HG03064 (cell line): ENCODE results near the gene ATXN7L3.
A peak's percentile ranks its signal among the peaks of the same experiment; 100 is the strongest.
"Not testable (repeated sequence)": the region's sequence is repeated elsewhere in the genome, so short reads cannot be mapped to it uniquely, and the experiment has no call there.

ENCODE experiments used
- ATAC-seq: cut with Tn5 transposase; IDR thresholded peaks from one replicate; pipeline ENCODE4 v1.9.1; 2021; ENCODE audit warnings: low read depth; ENCODE audit not compliant: unreplicated experiment

Gene ATXN7L3, protein sequence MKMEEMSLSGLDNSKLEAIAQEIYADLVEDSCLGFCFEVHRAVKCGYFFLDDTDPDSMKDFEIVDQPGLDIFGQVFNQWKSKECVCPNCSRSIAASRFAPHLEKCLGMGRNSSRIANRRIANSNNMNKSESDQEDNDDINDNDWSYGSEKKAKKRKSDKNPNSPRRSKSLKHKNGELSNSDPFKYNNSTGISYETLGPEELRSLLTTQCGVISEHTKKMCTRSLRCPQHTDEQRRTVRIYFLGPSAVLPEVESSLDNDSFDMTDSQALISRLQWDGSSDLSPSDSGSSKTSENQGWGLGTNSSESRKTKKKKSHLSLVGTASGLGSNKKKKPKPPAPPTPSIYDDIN

DNA sequence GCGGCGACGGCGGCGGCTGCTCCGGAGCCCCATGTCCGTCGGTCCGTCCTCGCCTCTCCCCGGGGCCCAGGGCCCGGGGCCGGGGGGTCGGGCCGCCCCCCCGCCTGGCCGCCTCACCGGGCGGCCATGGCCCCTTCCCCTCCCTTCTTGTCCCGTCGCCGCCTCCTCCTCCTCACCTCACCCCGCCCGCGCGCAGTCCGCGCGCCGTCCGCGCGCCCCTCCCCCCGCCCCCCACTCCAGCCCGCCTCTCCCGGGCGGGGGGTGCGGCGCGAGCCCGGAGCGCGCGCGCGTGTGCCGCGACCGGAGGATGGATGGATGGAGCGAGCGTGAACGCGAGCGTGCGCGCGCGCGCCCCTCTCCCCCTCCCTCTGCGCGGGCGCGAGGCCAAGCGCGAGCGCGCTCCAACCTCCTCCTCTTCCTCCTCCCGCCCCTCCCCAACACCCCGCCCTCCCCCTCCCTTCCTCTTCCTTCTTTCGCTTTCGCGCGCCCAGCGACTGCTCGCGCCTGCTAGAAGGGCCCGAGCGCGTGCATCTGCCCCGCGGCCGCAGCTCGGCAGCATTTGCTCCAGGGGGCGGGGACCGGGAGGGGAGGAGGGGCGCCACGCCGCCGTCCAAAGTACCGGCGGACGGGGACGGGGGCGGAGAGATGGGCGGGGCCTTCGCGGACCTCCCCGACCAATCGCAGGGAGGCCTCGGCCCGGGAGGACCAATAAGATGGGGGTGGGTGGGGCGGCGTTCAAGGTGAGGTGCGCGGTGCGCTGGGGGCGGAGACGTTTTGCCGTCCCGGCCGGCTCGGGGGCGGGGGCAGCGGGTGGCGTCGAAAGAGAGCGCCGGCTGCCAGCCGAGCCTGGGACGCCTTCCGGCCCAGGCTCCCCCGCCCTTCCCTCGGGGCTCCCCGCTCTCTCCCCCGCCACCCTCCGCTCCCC, at the start of gene ATXN7L3:
ATXN7L3 (minus strand) TSS at position 332 of the 925 bp plus-strand sequence. CDS start 1,814 bp downstream, outside the sequence.
- ATAC-seq, result peak; percentile 53

DNA sequence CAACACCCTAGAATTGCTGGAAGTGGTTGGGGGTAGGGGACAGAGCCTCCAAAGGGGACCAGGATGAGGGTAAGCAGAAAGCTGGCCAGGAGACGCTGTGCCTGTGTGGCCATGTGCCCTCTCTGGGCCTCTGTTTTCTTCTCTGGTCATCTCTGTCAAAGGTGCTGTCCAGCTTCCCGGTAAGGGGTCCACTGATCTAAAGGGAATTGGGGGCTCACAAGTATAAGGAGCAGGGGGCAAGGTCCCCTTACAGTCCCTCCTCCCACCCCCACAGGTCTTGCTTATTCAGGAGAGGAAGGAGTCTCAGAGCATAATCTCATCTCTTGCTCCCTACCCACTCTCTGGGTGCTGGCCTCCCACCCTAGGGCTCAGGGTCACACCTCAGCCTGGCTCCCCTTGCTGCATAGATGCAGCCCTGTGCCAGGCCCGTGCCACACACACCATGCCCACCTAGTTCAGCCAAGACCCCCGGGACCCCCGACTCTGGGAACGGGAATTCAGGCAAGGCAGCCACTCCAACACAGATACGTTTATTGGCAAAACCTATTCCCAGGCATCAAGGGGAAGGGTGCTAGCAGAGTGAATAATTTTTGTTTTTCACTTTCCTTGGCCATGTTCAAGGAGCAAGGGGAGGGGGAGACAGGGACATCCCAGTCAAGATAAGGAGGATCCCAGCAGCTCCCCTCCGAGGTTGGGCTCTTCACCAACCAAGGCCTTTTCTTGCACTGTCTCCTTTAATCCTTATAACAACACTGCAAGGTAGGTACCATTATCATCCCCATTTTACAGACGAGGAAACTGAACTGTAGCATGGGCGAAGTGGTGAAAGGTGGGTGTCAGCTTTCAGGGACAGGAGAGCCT, 48.4 kb upstream of the ATXN7L3 start:
- ATAC-seq, result no peak

DNA sequence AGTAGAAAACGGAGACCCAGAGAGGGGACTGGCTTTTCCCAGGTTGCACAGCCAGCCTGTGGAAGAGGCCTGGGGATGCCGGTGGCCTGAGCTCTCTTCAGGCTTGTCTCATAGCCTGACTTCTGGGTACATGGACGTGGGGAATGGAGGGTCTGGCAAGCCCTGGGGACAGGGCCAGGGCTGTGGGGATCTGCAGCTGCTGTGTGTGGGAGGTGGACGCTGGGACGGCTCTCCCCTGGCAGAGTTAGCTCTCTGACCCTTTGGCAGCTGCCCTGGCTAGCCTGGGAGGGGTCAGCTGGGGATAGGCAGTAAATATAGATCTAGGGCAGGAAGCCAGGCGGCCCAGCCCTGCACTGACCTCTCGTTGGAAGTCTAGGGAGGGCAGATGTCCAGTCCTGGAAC, 47.8 kb upstream of the ATXN7L3 start:
- ATAC-seq, result no peak

DNA sequence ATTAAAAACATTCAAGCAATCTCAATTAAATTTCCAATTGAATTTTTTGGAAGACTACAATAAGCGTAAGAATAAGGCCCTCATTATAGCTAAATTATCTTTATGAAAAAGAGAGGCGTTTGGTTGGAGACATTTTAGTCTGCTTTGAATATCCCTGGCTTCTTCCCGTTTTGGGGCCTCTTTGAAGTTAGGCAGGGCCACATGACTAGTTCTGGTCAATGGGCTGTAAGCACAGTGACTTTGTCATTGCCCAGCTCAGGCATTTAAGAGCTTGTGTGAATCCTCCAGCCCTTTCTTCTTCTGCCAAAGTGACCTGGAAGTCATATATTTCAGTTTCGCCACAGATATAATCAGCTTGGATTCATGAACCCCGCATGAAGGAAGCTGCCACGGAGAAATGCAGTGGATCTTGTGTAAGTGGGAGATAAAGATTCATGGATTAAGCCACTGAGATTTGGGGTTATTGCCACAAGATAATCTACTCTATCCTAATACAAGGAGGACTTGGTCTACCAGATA, 41.5 kb upstream of the ATXN7L3 start:
- ATAC-seq, result no peak

DNA sequence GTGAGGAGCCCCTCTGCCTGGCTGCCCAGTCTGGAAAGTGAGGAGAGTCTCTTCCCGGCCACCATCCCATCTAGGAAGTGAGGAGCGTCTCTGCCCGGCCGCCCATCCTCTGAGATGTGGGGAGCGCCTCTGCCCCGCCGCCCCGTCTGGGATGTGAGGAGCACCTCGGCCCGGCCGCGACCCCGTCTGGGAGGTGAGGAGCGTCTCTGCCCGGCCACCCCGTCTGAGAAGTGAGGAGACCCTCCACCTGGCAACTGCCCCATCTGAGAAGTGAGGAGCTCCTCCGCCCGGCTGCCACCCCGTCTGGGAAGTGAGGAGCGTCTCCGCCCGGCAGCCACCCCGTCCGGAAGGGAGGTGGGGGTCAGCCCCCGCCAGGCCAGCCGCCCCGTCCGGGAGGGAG, 38.2 kb upstream of the ATXN7L3 start:
- not testable (repeated sequence) for ATAC-seq

DNA sequence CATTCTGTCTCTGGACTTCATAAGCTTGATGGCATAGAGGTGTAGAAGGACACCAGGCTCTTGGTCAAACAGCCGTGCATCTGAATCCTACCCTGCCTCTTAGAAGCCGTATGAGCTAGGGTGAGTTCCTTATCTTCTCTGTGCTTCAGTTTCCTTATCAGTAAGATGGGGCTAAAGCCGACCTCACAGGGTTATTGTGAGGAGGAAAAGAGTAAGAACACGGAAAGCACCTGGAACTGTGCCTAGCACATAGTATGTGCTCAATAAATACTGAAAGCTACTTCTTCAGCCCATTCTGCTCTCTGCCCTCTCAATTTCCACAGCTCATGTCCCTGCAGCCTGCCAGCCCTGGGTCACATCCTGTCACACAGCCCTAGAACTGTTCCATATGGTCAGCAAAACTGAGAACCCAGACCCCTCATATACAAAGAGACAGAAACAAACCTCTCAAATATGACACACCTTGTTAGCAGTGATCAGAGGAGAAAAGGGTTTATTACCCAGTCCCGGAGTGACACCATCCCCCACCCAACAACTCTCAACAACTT, 36.8 kb upstream of the ATXN7L3 start:
- ATAC-seq, result no peak

DNA sequence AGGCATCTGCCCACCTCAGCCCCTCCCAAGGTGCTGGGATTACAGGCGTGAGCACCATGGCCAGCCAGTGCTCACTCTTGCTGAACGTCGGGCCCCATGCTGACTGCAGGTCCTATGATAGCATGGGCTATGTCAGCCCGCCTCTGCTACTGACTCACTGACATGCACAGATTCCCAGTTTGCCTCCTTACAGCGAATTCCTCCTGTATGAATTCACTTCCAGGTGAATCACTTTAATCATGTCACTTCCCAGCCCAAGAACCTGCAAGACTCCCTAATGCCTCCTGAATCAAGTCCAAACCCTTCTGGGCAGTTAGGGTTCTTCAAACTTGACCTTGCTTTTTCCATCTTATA, 35.9 kb upstream of the ATXN7L3 start:
- no peak for ATAC-seq

DNA sequence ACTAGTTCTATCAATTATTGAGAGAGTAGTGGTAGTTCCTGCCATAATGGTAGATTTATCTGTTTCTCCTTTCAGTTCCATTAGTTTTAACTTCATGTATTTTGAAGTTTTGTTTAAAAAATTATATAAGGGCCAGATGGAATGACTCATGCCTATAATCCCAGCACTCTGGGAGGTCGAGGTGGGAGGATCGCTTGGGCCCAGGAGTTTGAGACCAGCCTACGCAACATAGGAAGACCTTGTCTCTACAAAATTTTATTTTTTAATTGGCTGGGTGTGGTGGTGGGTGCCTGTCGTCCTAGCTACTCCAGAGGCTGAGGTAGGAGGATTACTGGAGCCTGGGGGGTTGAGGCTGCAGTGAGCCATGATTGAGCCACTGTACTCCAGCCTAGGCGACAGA, 33.9 kb upstream of the ATXN7L3 start:
- no peak for ATAC-seq

DNA sequence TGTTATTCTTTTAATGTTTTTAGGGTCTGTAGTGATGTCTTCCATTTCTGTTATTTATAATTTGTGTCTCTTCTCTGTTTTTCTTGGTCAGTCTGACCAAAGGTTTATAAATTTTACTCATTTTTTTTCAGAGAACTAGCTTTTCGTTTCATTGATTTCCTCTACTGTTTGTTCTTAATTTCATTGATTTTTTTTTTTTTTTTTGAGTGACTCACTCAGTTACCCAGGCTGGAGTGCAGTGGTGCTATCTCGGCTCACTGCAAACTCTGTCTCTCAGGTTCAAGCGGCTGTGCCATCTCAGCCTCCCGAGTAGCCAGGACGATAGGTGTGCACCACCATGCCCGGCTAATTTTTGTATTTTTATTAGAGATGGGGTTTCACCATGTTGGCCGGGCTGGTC, 32.4 kb upstream of the ATXN7L3 start:
- no peak for ATAC-seq

DNA sequence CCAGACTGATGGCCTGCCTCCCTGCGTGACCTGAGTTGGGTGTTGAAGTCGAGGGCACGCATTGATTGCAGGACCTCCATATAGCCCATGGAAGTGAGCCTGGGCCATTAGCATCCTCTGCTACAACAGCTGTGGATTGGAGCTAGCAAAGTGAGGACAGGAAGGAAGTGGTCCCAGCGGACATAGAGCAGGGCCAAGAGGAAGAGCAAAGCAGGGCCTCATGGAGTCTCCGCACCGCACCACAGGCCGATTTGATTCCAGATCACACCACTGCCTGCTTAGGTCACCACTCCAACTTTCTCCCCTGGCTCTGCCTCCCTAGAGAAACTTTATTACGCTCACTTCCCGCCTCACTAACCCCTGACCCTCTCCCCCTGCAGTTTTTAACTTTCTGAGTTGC, 30.5 kb upstream of the ATXN7L3 start:
- no peak for ATAC-seq

DNA sequence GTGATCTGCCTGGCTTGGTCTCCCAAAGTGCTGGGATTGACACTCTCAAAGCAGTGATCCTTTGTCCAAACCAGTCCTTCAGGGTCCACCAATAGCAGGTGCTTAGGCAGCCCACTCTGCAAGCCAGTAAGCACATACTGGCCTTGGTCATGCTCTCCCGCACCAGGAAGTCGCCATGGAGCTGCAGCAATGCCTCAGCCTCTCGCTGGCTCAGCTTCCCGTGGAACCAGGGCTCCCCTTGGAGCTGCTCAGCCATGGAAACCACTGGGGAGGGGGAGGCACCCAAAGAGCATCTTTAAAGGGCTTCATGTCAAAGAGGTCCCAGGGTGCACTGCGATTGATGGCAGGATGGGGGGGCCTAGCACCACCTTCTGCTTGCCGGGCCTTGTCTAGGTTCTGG, 29.4 kb upstream of the ATXN7L3 start:
- ATAC-seq, result no peak

DNA sequence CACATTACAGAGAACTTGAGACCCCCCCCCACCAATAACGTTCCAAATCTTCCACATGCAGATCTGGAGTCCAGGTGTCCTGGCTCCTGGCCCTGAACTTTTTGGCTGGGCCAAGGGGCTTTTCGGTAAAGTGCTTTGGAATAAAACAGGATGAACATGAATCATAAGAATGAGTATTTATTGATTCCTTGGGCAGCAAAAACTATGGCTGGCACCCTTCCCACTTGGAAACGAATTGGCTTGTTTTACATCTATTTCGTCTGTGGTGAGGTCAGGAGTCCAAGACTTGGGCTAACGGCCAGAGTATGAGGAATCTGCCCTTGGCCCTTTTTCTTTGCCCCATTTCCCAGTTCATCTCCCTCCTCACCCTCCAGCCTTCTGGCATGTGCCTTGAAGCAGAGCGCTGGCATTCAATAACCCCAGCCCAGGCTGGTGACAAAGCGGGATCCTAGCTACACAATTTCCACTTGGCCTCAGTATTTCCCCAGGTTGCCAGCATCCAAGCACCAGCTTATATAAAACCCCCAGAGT, 23.9 kb upstream of the ATXN7L3 start:
- ATAC-seq, result no peak

DNA sequence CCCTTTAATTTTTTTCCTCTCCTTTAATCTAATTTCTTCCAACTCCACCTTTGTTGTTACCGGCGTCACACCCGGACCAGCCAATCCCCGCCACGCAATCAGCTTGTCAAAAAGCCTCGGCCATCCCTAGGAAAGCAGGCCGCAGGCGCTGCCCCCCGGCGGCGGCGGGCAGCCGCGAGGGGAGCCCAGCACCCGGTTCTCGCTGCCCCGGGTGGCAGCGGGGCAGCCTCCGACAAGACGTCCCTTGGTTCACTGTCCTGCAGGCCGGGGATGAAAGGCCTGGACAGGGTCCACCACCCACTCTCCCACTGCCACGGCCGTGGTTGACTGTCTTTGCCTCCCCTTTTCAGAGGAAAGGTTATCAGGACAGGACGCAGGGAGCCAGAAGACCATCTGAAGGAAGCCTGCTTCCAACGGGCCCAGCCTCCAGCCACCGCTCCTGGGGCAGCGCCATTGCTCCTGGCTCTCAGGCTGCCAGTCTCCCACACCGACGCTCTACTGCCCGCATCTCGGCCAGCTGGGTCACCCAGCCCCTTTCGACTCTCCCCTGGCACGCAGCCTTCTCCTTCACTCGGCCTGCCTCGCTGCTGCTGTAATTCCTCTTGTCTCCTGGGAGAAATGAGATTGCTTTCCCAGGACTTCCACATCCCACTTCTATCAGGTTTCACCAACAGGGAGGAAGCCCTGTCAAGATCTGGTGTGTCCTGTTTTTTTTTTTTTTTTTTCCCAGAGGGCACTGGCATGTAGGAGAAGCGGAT, 22.6 kb upstream of the ATXN7L3 start:
- no peak for ATAC-seq

DNA sequence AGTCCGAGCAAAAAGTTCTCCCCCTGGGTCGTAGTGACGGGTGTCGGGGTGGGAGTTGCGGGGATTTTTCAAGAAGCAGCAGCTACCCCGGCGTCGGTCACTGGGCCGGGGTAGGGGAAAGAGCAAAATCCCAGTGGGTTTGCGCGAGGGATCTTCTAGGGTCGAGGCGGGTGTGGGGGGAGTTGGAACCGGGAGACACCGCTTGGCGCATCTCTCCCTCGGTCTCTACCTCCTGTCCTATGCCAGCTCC, 22.1 kb upstream of the ATXN7L3 start:
- no peak for ATAC-seq

DNA sequence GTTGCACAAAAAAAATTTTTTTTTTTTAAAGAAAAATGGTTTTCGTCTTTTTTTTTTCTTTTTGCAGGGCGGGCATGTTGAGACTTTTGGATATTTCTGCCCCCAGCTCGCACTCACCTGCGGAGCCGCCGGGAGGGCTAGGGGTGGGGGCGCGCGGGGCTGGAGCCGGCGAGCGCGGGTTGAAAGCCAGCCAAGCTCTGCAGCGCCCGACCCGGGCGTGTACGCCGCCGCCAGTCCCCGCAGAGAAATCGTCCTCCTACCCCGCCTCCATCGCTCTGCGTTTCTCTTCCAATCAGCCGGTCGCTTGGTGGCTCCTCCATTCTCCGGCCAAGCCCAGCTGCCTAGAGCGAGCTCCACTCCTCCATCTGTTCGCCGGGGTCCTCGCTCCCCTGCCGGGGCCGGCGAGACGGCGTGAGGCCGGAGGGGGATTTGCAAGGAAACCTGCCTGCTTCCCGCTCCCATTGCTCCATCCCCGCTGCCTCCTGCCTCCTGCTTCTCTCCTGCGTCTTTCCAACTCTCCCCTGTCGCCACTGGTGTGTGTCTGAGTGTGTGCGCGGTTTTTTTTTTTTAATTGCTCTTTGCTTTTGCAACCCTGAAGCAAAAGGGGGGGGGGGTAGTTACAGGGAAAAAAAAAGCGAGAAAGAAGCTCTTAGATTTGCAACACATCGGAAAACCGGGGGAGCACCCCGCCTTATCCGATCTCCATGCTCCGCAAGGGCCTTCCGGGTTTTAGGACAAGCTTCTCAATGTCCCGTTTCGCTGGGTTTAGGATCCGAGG, 21.6 kb upstream of the ATXN7L3 start:
- no peak for ATAC-seq

DNA sequence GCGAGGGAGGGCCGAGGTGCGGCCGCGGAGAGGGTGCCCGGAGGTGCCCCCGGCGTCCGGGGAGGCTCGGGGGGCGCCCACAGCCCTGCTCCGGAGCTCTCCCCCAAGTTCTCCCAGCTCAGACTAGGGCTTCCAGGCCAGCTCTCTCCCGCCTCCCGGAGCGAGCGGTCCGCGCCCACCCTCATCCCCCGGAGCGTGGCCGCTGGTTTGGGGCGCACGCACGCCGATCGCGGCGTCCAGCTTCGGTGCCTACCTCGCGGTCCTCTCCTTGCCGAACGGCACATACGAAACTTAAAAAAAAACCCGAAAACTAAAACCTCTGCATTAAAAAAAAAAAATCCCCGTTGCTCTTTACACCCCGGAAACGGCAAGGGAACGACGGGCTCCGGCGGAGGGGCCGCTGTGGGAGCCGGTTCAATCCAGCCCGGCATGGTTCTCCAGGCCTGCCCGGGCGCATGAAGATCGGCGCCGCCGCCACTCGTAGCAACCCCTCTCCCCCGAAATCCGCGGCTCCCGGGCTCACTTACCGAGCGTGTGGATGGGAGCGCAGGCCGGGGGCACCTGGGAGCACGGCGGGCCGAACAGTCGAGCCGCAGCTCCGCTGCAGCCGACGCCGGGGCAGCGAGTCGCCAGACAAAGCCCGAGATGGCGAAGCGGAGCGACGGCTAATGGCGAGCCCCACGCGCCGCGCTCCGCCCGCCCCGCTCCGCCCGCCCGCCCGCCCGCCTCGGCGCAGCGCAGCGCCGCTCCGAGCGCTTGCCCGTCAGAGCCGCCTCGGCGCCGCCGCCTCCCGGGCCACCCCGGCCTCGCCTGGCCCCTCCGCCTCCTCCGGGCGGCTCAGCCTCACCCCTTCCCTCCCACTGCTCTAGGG, 20.8 kb upstream of the ATXN7L3 start:
- ATAC-seq, result no peak

DNA sequence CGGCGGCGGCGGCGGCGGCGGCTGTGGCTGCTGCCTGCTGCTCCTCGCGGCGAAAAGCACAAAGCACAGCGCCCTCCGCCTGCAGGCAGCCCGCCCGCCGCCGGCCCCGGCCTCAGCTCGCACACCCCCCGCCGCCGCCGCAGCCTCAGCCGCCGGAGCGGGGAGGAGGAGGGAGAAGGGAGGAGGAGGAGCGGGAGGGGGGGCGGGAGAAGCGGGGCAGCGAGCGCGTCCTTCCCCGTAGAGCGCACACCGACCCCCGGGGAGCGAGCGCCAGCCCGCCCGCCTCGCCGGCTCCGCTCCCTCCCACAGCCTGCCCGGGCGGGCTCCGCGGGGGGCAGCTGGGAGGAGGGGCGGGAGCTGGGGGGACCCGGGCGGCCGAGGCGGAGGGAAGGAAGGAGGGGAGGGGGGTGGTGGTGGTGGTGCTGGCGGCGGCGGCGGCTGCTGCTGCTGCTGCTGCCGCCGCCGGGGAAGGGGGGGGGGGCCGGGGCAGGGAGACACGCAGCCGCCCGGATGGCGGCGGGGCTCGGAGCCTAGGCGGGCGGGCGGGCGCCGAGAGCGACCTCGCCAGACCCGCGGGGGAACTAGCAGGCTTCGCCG, 20.0 kb upstream of the ATXN7L3 start, which contains the start of gene UBTF:
UBTF (minus strand) TSS at position 60 of the 597 bp plus-strand sequence. CDS start 1,446 bp downstream, outside the sequence.
- ATAC-seq, result peak; percentile 8
